ENCODE results near the gene TMCC1.
"Not testable (repeated sequence)": the region's sequence is repeated elsewhere in the genome, so short reads cannot be mapped to it uniquely, and the experiment has no call there.

Gene TMCC1

DNA sequence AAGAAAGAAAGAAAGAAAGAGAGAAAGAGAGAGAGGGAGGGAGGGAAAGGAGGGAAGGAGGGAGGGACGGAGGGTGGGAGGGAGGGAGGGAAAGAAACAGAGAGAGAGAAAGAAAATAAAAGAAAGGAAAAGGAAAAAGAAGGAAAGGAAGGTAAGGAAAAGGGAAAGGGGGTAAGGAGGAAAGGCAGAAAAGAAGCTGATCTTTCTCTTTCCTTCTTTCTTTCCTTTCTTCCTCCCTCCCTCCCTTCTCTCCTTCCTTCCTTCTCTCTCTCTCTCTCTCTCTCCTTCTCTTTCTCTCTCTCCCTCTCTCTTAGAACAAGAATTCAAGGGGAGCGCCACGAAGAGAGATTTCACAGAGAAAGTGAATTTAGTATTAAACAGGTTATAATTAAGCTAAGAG, 25.8 kb upstream of the TMCC1 start:
- no peak for DNase-seq (ENCODE audit: low spot score)
- in situ Hi-C loops (cut with MboI; ENCODE audit: low pct_unique_long_range_greater_than_20kb, low sequenced_read_pairs, unreplicated experiment) = no loop called here
- TF ChIP-seq, protein P1, sequence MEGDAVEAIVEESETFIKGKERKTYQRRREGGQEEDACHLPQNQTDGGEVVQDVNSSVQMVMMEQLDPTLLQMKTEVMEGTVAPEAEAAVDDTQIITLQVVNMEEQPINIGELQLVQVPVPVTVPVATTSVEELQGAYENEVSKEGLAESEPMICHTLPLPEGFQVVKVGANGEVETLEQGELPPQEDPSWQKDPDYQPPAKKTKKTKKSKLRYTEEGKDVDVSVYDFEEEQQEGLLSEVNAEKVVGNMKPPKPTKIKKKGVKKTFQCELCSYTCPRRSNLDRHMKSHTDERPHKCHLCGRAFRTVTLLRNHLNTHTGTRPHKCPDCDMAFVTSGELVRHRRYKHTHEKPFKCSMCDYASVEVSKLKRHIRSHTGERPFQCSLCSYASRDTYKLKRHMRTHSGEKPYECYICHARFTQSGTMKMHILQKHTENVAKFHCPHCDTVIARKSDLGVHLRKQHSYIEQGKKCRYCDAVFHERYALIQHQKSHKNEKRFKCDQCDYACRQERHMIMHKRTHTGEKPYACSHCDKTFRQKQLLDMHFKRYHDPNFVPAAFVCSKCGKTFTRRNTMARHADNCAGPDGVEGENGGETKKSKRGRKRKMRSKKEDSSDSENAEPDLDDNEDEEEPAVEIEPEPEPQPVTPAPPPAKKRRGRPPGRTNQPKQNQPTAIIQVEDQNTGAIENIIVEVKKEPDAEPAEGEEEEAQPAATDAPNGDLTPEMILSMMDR (IDR thresholded peaks at IDR 0.05; ENCODE audit: extremely low read depth, insufficient read depth, missing control alignments) = no peak

DNA sequence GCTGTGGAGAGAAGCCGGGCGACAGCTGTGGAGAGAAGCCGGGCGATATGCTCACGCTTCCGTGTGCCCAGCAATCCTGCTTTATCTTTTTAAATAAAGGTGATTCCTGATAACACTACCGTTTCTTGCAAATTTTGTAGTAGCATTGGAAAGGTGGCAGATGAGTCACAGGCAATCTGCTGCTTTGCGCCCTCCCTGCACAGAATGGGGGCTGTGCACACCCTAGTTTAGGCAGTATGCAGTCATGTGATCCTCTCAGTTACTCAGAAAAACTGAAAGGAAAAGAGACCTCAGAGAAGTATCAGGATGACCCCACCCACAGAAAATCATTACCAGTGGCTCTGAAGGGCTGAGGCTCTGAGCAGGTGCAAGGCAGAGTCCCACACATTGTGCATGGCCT, 24.9 kb upstream of the TMCC1 start:
- DNase-seq (ENCODE audit: low spot score) = no peak
- TF ChIP-seq, protein P1 (IDR thresholded peaks at IDR 0.05; ENCODE audit: extremely low read depth, insufficient read depth, missing control alignments) = no peak
- in situ Hi-C loops (cut with MboI; ENCODE audit: low pct_unique_long_range_greater_than_20kb, low sequenced_read_pairs, unreplicated experiment) = no loop called here

DNA sequence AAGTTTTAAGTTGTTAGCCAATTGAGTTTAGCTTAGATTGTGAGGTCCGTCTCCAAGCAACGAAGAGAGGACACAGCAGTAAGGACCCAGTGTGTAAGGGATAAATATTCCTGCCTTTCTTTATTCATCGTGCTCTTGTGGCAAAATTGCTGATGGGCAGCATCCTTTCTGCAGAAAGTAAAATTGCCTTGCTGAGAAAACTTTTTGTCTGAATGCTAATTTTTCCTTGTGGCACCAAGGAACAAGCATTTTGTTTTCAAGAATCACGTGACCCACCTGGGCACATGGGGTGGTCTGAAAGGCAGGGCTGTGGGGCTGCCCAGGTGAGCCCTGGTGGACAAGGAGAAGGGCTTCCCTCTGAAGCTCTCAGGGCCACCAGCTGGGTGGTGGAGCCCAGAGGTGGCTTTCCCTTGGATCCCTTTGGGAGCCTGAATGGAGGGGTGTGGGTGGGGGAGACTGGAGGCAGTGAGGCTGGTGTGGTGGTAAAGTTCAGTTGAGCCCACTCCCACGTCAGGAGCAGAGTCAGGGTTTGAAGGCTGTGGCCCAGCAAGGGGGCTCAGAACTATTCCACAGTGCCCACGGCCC, 24.0 kb upstream of the TMCC1 start:
- in situ Hi-C loops (cut with MboI; ENCODE audit: low pct_unique_long_range_greater_than_20kb, low sequenced_read_pairs, unreplicated experiment) = no loop called here
- TF ChIP-seq, protein P1 (IDR thresholded peaks at IDR 0.05; ENCODE audit: extremely low read depth, insufficient read depth, missing control alignments) = no peak
- no peak for DNase-seq (ENCODE audit: low spot score)

DNA sequence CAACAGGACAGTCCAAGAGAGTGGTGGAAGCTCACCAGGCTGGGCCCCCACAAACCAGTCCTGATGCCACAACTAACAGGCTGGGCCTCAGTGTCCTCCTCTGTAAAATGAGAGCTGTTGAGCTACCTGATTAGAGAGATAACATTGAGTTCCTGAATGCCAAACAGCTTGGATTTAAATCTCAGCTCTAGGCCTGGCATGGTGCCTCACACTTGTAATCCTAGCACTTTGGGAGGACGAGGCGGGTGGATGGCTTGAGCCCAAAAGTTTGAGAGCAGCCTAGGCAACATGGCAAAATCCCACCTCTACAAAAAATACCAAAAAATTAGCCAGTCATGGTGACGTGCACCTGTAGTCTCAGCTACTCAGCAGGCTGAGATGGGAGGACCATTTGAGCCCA, 20.1 kb upstream of the TMCC1 start:
- in situ Hi-C loops (cut with MboI; ENCODE audit: low pct_unique_long_range_greater_than_20kb, low sequenced_read_pairs, unreplicated experiment) = no loop called here
- TF ChIP-seq, protein P1 (IDR thresholded peaks at IDR 0.05; ENCODE audit: extremely low read depth, insufficient read depth, missing control alignments) = no peak
- DNase-seq (ENCODE audit: low spot score) = no peak

- in situ Hi-C loops (cut with MboI; ENCODE audit: low pct_unique_long_range_greater_than_20kb, low sequenced_read_pairs, unreplicated experiment) = no loop called here
- TF ChIP-seq, protein P1 (IDR thresholded peaks at IDR 0.05; ENCODE audit: extremely low read depth, insufficient read depth, missing control alignments) = no peak
- DNase-seq (ENCODE audit: low spot score) = no peak
Observed at GRCh38 chr3:129911261-129911861, 17.9 kb upstream of the TMCC1 start.

- in situ Hi-C loops (cut with MboI; ENCODE audit: low pct_unique_long_range_greater_than_20kb, low sequenced_read_pairs, unreplicated experiment); DNase-seq (ENCODE audit: low spot score): not testable (repeated sequence)
Observed at GRCh38 chr3:129909235-129909634, 15.7 kb upstream of the TMCC1 start.

DNA sequence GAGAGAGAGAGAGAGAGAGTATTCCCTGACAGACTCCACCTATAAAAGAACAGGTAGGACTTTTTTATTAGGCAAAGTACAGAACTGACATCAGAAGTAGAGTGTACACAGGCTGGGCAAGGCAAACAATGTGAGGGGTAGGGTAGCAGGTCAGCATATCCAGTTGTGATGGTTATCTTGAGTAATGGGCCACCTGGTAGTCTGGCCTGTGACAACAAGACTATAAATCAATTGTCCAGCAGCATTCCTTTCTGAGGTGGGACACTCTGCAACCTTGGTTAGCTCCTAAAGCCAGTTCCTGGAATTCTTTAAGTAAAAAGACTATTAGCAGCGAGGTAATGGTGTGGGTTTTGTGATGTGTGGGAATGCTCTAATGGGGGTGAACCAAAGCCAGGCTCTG, 14.9 kb upstream of the TMCC1 start:
- in situ Hi-C loops (cut with MboI; ENCODE audit: low pct_unique_long_range_greater_than_20kb, low sequenced_read_pairs, unreplicated experiment) = no loop called here
- TF ChIP-seq, protein P1 (IDR thresholded peaks at IDR 0.05; ENCODE audit: extremely low read depth, insufficient read depth, missing control alignments) = no peak
- no peak for DNase-seq (ENCODE audit: low spot score)

- DNase-seq (ENCODE audit: low spot score); in situ Hi-C loops (cut with MboI; ENCODE audit: low pct_unique_long_range_greater_than_20kb, low sequenced_read_pairs, unreplicated experiment): not testable (repeated sequence)
Observed at GRCh38 chr3:129901272-129901671, 7.8 kb upstream of the TMCC1 start.
